ENCODE results near the gene SLC39A5. TPM values are rescaled to one million over a fixed set of nuclear protein-coding genes. Genes with fewer than 3 reads are reported as not detected.

SLC39A5 gene
- total RNA-seq (0.24 TPM), polyA plus RNA-seq (0.30 TPM)
- long read RNA-seq, donor 1 = 0 reads
- long read RNA-seq, donor 2 = 0 reads
- long read RNA-seq, donor 3 = 0 reads
- long read RNA-seq, donor 4 = 0 reads
- long read RNA-seq, donor 5, partial matches to known transcripts = 13 of 15 reads
- long read RNA-seq, donor 5, other reads (novel, unspliced or antisense) = 0 of 15 reads
- long read RNA-seq, donor 6, partial matches to known transcripts = 13 of 13 reads
- long read RNA-seq, donor 6, other reads (novel, unspliced or antisense) = 0 of 13 reads
- long read RNA-seq, donor 7 = 0 reads
- long read RNA-seq, donor 8 = 0 reads
- long read RNA-seq, donor 9 = 0 reads
- long read RNA-seq, donor 10 = 0 reads

- Histone ChIP-seq H3K9me3 (ENCODE audit: control insufficient read depth in 2 of 2, insufficient read depth in 1 of 2, low read length in 1 of 2) (no peaks in the 10 kb centered on the region), H3K4me3 (ENCODE audit: low read length in 2 of 2) (no peak within 1 kb of the TSS), H3K27me3 (ENCODE audit: control insufficient read depth in 2 of 2, insufficient read depth in 1 of 2, low read length in 1 of 2) (no peaks in the 10 kb centered on the region), H3K36me3 (ENCODE audit: control insufficient read depth in 2 of 2, insufficient read depth in 2 of 2, low read length in 1 of 2) (peaks cover 0 to 7% of the 10 kb centered on the region in 2 donors), H3K27ac (ENCODE audit: low read depth in 1 of 2, low read length in 1 of 2) (no peak within 1 kb of the TSS), H3K4me1 (ENCODE audit: control insufficient read depth in 2 of 2, insufficient read depth in 2 of 2, low read length in 2 of 2) (no peaks in the 10 kb centered on the region)
- WGBS = 73% methylated on average over 4 of the region's 4 CpGs
- DNase-seq (ENCODE audit: low read depth in 6 of 9, low spot score in 9 of 9) = no peak
These were observed at the start of gene SLC39A5 for GRCh38 chr12:56229916-56230431. SLC39A5 (plus strand) TSS chr12:56230051; CDS start chr12:56231275, 1,224 bp downstream.

- no peak for DNase-seq (ENCODE audit: low read depth in 6 of 9, low spot score in 9 of 9)
- H3K27me3 ChIP-seq (ENCODE audit: control insufficient read depth in 2 of 2, insufficient read depth in 1 of 2, low read length in 1 of 2) = no peaks in the 10 kb centered on the region
- no peak overlapping the region for H3K27ac ChIP-seq (ENCODE audit: low read depth in 1 of 2, low read length in 1 of 2)
- H3K9me3 ChIP-seq (ENCODE audit: control insufficient read depth in 2 of 2, insufficient read depth in 1 of 2, low read length in 1 of 2) = no peaks in the 10 kb centered on the region
- WGBS = 71% methylated on average over 2 of the region's 2 CpGs
- H3K36me3 ChIP-seq (ENCODE audit: control insufficient read depth in 2 of 2, insufficient read depth in 2 of 2, low read length in 1 of 2) = peaks cover 36 to 51% of the 10 kb centered on the region in 2 donors
- no peak overlapping the region for H3K4me3 ChIP-seq (ENCODE audit: low read length in 2 of 2)
- peaks cover 20 to 26% of the 10 kb centered on the region in 2 donors for H3K4me1 ChIP-seq (ENCODE audit: control insufficient read depth in 2 of 2, insufficient read depth in 2 of 2, low read length in 2 of 2)
These were observed 42.9 kb upstream of the SLC39A5 start for GRCh38 chr12:56186957-56187356.

- H3K9me3 ChIP-seq (ENCODE audit: control insufficient read depth in 2 of 2, insufficient read depth in 1 of 2, low read length in 1 of 2) = no peaks in the 10 kb centered on the region
- peaks cover 20 to 26% of the 10 kb centered on the region in 2 donors for H3K4me1 ChIP-seq (ENCODE audit: control insufficient read depth in 2 of 2, insufficient read depth in 2 of 2, low read length in 2 of 2)
- peak overlapping the region; percentile 92 to 94 for H3K27ac ChIP-seq (ENCODE audit: low read depth in 1 of 2, low read length in 1 of 2)
- no peaks in the 10 kb centered on the region for H3K27me3 ChIP-seq (ENCODE audit: control insufficient read depth in 2 of 2, insufficient read depth in 1 of 2, low read length in 1 of 2)
- 15% methylated on average over 10 of the region's 10 CpGs for WGBS
- peaks cover 28 to 40% of the 10 kb centered on the region in 2 donors for H3K36me3 ChIP-seq (ENCODE audit: control insufficient read depth in 2 of 2, insufficient read depth in 2 of 2, low read length in 1 of 2)
- peak overlapping the region; percentile 92 to 95 for H3K4me3 ChIP-seq (ENCODE audit: low read length in 2 of 2)
- peak in 5 of 9 donors; percentile 12 to 62 (median 28) for DNase-seq (ENCODE audit: low read depth in 6 of 9, low spot score in 9 of 9)
These were observed 41.6 kb upstream of the SLC39A5 start for GRCh38 chr12:56188131-56188777.

GRCh38 chr12:56188778-56189098 is 41.1 kb upstream of the SLC39A5 start:
- H3K27me3 ChIP-seq (ENCODE audit: control insufficient read depth in 2 of 2, insufficient read depth in 1 of 2, low read length in 1 of 2) = no peaks in the 10 kb centered on the region
- no peaks in the 10 kb centered on the region for H3K9me3 ChIP-seq (ENCODE audit: control insufficient read depth in 2 of 2, insufficient read depth in 1 of 2, low read length in 1 of 2)
- peak in 5 of 9 donors; percentile 13 to 59 (median 38) for DNase-seq (ENCODE audit: low read depth in 6 of 9, low spot score in 9 of 9)
- under 1% methylated on average over 17 of the region's 17 CpGs for WGBS
- H3K4me1 ChIP-seq (ENCODE audit: control insufficient read depth in 2 of 2, insufficient read depth in 2 of 2, low read length in 2 of 2) = peaks cover 20 to 26% of the 10 kb centered on the region in 2 donors
- H3K36me3 ChIP-seq (ENCODE audit: control insufficient read depth in 2 of 2, insufficient read depth in 2 of 2, low read length in 1 of 2) = peaks cover 25 to 35% of the 10 kb centered on the region in 2 donors
- H3K27ac ChIP-seq (ENCODE audit: low read depth in 1 of 2, low read length in 1 of 2) = peak overlapping the region; percentile 92 to 94
- peak overlapping the region; percentile 92 to 95 for H3K4me3 ChIP-seq (ENCODE audit: low read length in 2 of 2)

- Histone ChIP-seq H3K4me3 (ENCODE audit: low read length in 2 of 2) (peak within 1 kb of the TSS; percentile 93 to 95), H3K9me3 (ENCODE audit: control insufficient read depth in 2 of 2, insufficient read depth in 1 of 2, low read length in 1 of 2) (no peaks in the 10 kb centered on the region), H3K4me1 (ENCODE audit: control insufficient read depth in 2 of 2, insufficient read depth in 2 of 2, low read length in 2 of 2) (peaks cover 20 to 26% of the 10 kb centered on the region in 2 donors), H3K27me3 (ENCODE audit: control insufficient read depth in 2 of 2, insufficient read depth in 1 of 2, low read length in 1 of 2) (no peaks in the 10 kb centered on the region), H3K36me3 (ENCODE audit: control insufficient read depth in 2 of 2, insufficient read depth in 2 of 2, low read length in 1 of 2) (peaks cover 20 to 31% of the 10 kb centered on the region in 2 donors), H3K27ac (ENCODE audit: low read depth in 1 of 2, low read length in 1 of 2) (peak within 1 kb of the TSS; percentile 94)
- under 1% methylated on average over 92 of the region's 93 CpGs for WGBS
- DNase-seq (ENCODE audit: low read depth in 6 of 9, low spot score in 9 of 9) = peak in 8 of 9 donors; percentile 68 to 90 (median 80)
These were observed 40.5 kb upstream of the SLC39A5 start, which contains the start of gene SMARCC2 for GRCh38 chr12:56189099-56189917. SMARCC2 (minus strand) TSS chr12:56189483; CDS start chr12:56189461, 22 bp downstream.

- Histone ChIP-seq H3K4me1 (ENCODE audit: control insufficient read depth in 2 of 2, insufficient read depth in 2 of 2, low read length in 2 of 2) (peaks cover 20 to 26% of the 10 kb centered on the region in 2 donors), H3K27ac (ENCODE audit: low read depth in 1 of 2, low read length in 1 of 2) (peak overlapping the region; percentile 94)
These were observed 39.7 kb upstream of the SLC39A5 start for GRCh38 chr12:56189918-56190694.

GRCh38 chr12:56190695-56191155 is 39.1 kb upstream of the SLC39A5 start:
- Histone ChIP-seq H3K27ac (ENCODE audit: low read depth in 1 of 2, low read length in 1 of 2) (peak overlapping the region in 1 of 2 donors; percentile 42), H3K36me3 (ENCODE audit: control insufficient read depth in 2 of 2, insufficient read depth in 2 of 2, low read length in 1 of 2) (peaks cover 8 to 21% of the 10 kb centered on the region in 2 donors), H3K9me3 (ENCODE audit: control insufficient read depth in 2 of 2, insufficient read depth in 1 of 2, low read length in 1 of 2) (no peaks in the 10 kb centered on the region), H3K4me3 (ENCODE audit: low read length in 2 of 2) (peak overlapping the region; percentile 93 to 95), H3K4me1 (ENCODE audit: control insufficient read depth in 2 of 2, insufficient read depth in 2 of 2, low read length in 2 of 2) (peaks cover 20 to 26% of the 10 kb centered on the region in 2 donors), H3K27me3 (ENCODE audit: control insufficient read depth in 2 of 2, insufficient read depth in 1 of 2, low read length in 1 of 2) (no peaks in the 10 kb centered on the region)
- WGBS = 44% methylated on average over 9 of the region's 9 CpGs
- peak in 1 of 9 donors; percentile 10 for DNase-seq (ENCODE audit: low read depth in 6 of 9, low spot score in 9 of 9)

More at GRCh38 chr12:56189918-56190694, 39.7 kb upstream of the SLC39A5 start:
- Histone ChIP-seq H3K4me3 (ENCODE audit: low read length in 2 of 2) (peak overlapping the region; percentile 93 to 95), H3K36me3 (ENCODE audit: control insufficient read depth in 2 of 2, insufficient read depth in 2 of 2, low read length in 1 of 2) (peaks cover 12 to 26% of the 10 kb centered on the region in 2 donors), H3K27me3 (ENCODE audit: control insufficient read depth in 2 of 2, insufficient read depth in 1 of 2, low read length in 1 of 2) (no peaks in the 10 kb centered on the region), H3K9me3 (ENCODE audit: control insufficient read depth in 2 of 2, insufficient read depth in 1 of 2, low read length in 1 of 2) (no peaks in the 10 kb centered on the region)
- 1% methylated on average over 42 of the region's 42 CpGs for WGBS
- peak; percentile 61 to 92 (median 73) for DNase-seq (ENCODE audit: low read depth in 6 of 9, low spot score in 9 of 9)

- Histone ChIP-seq H3K27ac (ENCODE audit: low read depth in 1 of 2, low read length in 1 of 2) (no peak overlapping the region), H3K4me1 (ENCODE audit: control insufficient read depth in 2 of 2, insufficient read depth in 2 of 2, low read length in 2 of 2) (peaks cover 13 to 18% of the 10 kb centered on the region in 2 donors), H3K36me3 (ENCODE audit: control insufficient read depth in 2 of 2, insufficient read depth in 2 of 2, low read length in 1 of 2) (peaks cover 0 to 5% of the 10 kb centered on the region in 2 donors), H3K4me3 (ENCODE audit: low read length in 2 of 2) (no peak overlapping the region), H3K27me3 (ENCODE audit: control insufficient read depth in 2 of 2, insufficient read depth in 1 of 2, low read length in 1 of 2) (no peaks in the 10 kb centered on the region), H3K9me3 (ENCODE audit: control insufficient read depth in 2 of 2, insufficient read depth in 1 of 2, low read length in 1 of 2) (no peaks in the 10 kb centered on the region)
- DNase-seq (ENCODE audit: low read depth in 6 of 9, low spot score in 9 of 9) = no peak
These were observed 37.3 kb upstream of the SLC39A5 start for GRCh38 chr12:56192582-56192981.

Measured in thymus (tissue), 14 donors.